Large intestine (tissue), 3 donors: ENCODE measurements around the gene SAMM50. TPM values are rescaled to one million over a fixed set of nuclear protein-coding genes. Genes with fewer than 3 reads are reported as not detected.
A peak's percentile ranks its signal among the peaks of the same experiment; 100 is the strongest.

Experiments used
- DNase-seq, 2 donors: peaks; one replicate each; pipeline versions ENCODE4 v3.0.0 to v3.0.0-alpha.2; 2013
- H3K27ac ChIP-seq: one replicate; pipeline ENCODE4 v1.5.1; 2013; ENCODE audit warnings: low read length
- H3K27me3 ChIP-seq: 2 replicates; pipeline ENCODE4 v1.6.1; 2013; ENCODE audit warnings: low read length; ENCODE audit not compliant: control insufficient read depth, insufficient read depth
- H3K36me3 ChIP-seq: 2 replicates; pipeline ENCODE4 v1.6.1; 2013; ENCODE audit warnings: low read length; ENCODE audit not compliant: control insufficient read depth, insufficient read depth
- H3K4me1 ChIP-seq: one replicate; pipeline ENCODE4 v1.6.1; 2013; ENCODE audit warnings: low read length; ENCODE audit not compliant: control insufficient read depth, insufficient read depth
- H3K4me3 ChIP-seq: one replicate; pipeline ENCODE4 v1.5.1; 2013; ENCODE audit warnings: low read length
- H3K9me3 ChIP-seq: one replicate; pipeline ENCODE4 v1.6.1; 2013; ENCODE audit warnings: mild to moderate bottlenecking, low read depth, low read length, moderate library complexity; ENCODE audit not compliant: control insufficient read depth
- WGBS: methylation state at CpG from one replicate; pipeline ENCODE4 v1.1.5; 2013; ENCODE audit warnings: low lambda C conversion rate; ENCODE audit not compliant: insufficient coverage; 5-methylcytosine and 5-hydroxymethylcytosine counted together
- polyA plus RNA-seq: library from polyadenylated mRNA; unstranded; fragments of 120-200 nt; gene quantifications from one replicate; pipeline ENCODE4 v1.2.1, GENCODE V29; 2013

Gene SAMM50
- polyA plus RNA-seq, 1 donor: 51.5 TPM

DNA sequence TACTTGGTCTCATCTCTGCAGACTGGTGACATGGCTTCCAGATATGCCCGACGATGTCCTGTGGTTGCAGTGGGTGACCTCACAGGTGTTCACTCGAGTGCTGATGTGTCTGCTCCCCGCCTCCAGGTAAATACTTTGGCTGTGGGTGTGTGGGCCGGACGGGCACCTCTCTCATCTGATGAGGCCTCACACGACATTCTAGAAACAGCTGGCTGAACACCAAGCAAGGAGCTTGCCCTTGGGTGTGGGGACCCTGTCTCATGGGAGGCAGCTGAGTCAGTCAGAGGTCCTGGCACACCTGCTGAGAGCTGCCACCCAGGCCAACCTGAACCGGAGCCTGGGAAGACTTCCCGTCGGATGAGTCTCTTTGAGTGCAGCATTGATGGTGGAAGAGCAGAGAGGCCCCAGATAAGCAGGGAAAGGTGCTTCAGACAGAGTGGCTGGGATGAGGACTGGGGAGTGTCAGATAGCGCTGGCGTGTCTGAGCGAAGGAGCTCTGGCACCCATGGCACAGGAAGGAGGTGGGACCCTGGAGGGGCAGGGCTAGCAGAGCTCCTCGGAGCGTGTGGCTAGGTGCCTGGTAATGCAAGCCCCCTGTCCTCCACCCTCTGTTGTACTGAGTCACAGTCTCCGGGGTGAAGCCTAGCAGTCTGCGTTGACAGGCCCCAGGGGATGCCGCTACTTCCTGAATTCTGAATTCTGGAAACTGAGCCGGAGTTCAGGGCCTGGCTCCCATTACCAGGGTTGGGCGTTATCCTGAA is 10.4 kb upstream of the SAMM50 start:
- no peaks in the 10 kb centered on the region for H3K36me3 ChIP-seq
- no peak overlapping the region for H3K4me3 ChIP-seq
- H3K9me3 ChIP-seq: no peaks in the 10 kb centered on the region
- H3K27ac ChIP-seq: no peak overlapping the region
- no CpG with 5 or more reads among the region's 20 CpGs for WGBS
- H3K4me1 ChIP-seq: no peaks in the 10 kb centered on the region
- no peak for DNase-seq
- H3K27me3 ChIP-seq: no peaks in the 10 kb centered on the region

DNA sequence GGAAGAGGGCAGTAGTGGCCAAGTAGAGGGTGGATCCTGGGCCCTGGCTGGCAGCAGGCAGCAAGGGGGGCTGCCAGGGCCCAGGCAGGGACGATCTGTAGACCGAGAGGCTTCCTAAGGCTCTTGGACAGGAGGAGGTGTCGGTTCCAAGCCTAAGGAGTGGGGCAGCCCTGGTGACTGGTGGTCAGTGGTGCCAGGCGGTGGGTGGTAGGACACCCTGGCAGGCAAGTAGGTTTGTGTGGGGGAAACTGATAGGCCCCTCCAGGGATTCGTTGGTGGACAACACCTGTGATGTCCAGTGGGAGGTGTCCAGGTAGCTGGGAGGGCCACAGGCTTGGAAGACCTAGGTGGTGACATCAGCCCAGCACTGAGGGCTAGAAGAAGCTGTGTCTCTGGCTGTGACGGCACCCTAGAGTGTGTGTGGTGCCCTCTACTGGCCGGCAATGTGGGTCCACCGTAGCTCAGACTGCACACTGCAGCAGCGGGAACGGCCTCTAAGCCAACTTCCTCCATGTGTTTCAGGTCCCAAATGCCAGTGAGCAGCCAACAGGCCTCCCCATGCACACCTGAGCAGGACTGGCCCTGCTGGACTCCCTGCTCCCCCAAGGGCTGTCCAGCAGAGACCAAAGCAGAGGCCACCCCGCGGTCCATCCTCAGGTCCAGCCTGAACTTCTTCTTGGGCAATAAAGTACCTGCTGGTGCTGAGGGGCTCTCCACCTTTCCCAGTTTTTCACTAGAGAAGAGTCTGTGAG is 9.4 kb upstream of the SAMM50 start:
- H3K36me3 ChIP-seq: no peaks in the 10 kb centered on the region
- H3K4me1 ChIP-seq: no peaks in the 10 kb centered on the region
- no peaks in the 10 kb centered on the region for H3K27me3 ChIP-seq
- H3K27ac ChIP-seq: no peak overlapping the region
- H3K4me3 ChIP-seq: no peak overlapping the region
- H3K9me3 ChIP-seq: no peaks in the 10 kb centered on the region
- peak; percentile 46 to 47 for DNase-seq
- WGBS: no CpG with 5 or more reads among the region's 12 CpGs

DNA sequence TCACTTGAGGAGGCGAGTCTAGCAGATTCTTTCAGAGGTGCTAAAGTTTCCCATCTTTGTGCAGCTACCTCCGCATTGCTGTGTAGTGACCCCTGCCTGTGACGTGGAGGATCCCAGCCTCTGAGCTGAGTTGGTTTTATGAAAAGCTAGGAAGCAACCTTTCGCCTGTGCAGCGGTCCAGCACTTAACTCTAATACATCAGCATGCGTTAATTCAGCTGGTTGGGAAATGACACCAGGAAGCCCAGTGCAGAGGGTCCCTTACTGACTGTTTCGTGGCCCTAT is 8.9 kb upstream of the SAMM50 start:
- WGBS: 100% methylated on average over 1 of the region's 7 CpGs
- no peaks in the 10 kb centered on the region for H3K27me3 ChIP-seq
- H3K27ac ChIP-seq: no peak overlapping the region
- DNase-seq: no peak
- H3K36me3 ChIP-seq: no peaks in the 10 kb centered on the region
- H3K9me3 ChIP-seq: no peaks in the 10 kb centered on the region
- no peaks in the 10 kb centered on the region for H3K4me1 ChIP-seq
- H3K4me3 ChIP-seq: no peak overlapping the region

DNA sequence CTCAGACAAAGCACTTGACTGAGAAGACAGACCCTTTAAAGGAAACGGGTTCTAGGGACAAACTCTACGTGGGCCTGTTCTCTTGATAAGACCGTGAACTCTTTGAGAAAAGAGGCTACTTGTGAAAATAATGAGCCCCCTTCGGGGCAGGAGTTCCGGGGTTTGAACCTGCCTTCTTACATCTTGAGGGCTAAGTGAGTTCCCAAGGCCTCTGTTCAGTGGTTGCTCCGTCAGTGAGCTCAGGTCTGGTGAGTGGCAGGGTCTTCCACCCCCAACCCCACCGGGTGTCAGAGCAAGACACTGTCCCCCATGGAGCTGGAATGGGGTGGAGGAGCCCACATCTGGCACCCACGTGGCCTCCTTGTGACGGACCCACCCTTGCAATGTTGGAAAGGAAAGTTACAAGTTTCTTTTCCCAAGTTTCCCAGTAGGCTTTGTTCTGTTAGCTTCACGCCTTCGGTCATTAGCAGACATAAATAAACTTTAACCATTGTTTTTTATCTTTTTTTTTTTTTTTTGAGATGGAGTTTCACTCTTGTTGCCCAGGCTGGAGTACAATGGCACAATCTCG is 6.3 kb upstream of the SAMM50 start:
- Histone ChIP-seq H3K9me3 (no peaks in the 10 kb centered on the region), H3K4me3 (no peak overlapping the region), H3K27me3 (peaks cover 6% of the 10 kb centered on the region), H3K27ac (no peak overlapping the region), H3K36me3 (no peaks in the 10 kb centered on the region), H3K4me1 (no peaks in the 10 kb centered on the region)
- DNase-seq: no peak
- 90% methylated on average over 2 of the region's 12 CpGs for WGBS

DNA sequence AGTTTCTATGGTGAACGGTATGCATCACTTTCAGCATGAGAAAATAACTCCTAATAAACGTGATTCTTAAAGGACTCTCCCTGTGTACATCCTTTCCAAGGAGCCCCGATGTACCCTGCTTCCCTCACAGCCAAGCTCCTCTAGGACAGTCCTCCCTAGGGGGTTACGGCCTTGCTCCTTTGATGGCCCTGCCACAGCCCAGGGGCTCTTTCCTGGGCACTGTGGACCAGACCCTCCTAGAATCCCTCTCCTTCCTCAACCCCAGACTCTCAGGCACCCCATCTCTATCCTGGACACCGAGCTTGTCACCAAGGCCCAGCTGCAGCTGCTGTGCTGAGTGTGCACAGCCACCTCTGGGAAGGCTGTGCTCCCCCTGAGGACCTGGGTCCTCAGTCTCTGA is 3.9 kb upstream of the SAMM50 start:
- Histone ChIP-seq H3K4me1 (peaks cover 1% of the 10 kb centered on the region), H3K27me3 (peaks cover 6% of the 10 kb centered on the region), H3K36me3 (no peaks in the 10 kb centered on the region), H3K4me3 (no peak overlapping the region), H3K27ac (no peak overlapping the region), H3K9me3 (no peaks in the 10 kb centered on the region)
- no peak for DNase-seq
- no CpG with 5 or more reads among the region's 5 CpGs for WGBS

DNA sequence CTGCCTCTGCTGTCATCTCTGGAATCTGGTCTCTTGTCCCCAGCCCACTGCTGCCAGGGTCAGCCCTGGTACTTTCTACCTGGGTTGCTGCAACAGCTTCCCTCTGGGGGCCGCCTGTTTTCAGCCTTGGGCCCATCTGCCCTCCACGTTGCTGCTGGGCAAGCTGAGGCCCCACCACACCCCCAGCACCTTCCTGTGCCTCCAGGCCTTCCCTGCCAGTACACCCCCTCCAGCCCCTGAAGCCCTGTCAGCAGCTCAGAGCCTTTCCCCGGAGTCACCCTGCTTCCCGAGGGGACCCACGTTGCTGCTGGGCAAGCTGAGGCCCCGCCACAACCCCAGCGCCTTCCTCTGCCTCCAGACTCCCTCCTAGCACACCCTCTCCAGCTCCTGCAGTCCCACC is 3.3 kb upstream of the SAMM50 start:
- H3K4me3 ChIP-seq: no peak overlapping the region
- DNase-seq: no peak
- peaks cover 6% of the 10 kb centered on the region for H3K27me3 ChIP-seq
- H3K27ac ChIP-seq: no peak overlapping the region
- H3K4me1 ChIP-seq: peaks cover 3% of the 10 kb centered on the region
- H3K36me3 ChIP-seq: no peaks in the 10 kb centered on the region
- WGBS: no CpG with 5 or more reads among the region's 7 CpGs
- H3K9me3 ChIP-seq: no peaks in the 10 kb centered on the region

DNA sequence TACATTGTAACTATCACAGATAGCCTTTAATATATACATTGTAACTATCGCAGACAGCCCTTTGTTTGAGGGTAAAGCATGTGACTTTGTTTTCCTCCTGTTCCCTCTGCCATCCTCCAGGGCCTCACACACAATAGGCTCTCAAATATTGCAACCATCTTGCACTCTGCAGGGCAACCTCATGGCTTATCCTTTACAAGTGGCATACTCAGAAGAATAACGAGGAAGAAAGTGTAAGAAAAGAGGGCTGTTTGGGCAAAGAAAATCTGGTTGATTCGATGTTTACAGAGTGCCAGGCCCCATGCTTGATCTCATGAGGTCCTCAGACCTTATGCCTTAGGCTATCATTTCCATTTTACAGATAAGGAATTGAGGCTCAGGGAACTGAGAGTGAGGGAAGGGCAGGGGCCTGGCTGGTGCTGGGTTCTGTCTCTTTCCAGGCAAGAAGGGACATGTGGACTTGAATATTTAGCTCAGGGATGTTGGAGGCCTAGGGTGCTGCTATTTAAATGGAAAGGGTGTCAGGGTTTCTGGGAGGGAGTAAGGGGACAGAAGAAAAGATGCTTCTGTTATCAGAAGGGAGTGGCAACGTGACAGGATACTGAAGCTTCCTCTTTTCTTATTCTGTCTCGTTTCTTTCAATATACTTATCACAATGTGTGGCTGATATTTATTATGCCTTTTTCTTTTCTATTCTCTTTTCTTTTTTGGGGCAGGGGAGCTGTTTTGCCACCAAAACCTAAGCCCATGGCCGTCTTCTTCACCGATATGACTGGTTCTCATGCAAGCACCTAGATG is 1.1 kb upstream of the SAMM50 start:
- Histone ChIP-seq H3K36me3 (no peaks in the 10 kb centered on the region), H3K9me3 (no peaks in the 10 kb centered on the region), H3K27me3 (peaks cover 6% of the 10 kb centered on the region), H3K4me3 (peak overlapping the region; percentile 94), H3K27ac (no peak overlapping the region), H3K4me1 (peaks cover 3% of the 10 kb centered on the region)
- no peak for DNase-seq
- 24% methylated on average over 4 of the region's 7 CpGs for WGBS

DNA sequence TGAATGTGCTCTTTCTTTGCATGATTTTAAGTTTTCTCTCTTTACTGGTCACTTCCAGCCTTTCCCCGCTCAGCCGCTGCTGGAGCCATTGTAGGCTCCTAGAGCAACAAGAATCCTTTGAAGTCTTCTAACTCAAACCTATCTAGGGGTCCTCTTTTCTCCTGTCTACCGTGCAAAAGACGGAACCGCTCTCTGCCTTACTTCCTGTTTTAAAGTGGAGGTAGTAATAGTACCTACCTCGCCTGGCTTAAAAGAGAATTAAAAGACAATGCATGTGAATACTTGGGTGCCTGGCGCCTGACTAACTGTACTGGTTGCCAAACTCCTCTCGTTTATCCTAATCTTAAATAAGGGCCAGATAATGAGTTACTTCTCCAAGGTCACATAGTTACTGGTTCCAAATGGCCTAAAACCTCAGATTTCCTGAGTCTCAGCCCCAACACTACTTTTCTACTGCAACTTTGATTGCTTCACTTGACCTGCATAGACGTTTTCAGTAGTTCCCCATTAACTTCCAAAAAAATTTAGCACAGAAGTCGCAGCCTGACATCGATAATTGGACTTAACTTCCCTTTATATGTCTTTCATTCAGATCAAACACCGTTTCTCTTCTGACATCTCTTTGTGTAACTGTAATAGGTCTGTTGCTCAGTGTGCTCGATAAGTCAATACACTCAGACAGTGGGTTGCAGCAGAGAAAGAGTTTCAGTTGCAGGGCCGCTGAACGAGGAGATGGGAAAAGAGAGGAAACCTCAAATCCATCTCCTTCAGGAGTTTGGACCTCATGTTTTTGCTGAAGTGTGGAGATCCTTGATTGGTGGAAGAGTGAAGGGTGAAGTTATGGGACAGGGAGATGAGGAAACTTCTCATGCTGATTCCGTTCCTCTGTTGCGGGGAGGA is 891 bp downstream of the SAMM50 start:
- 57% methylated on average over 6 of the region's 17 CpGs for WGBS
- DNase-seq: no peak

DNA sequence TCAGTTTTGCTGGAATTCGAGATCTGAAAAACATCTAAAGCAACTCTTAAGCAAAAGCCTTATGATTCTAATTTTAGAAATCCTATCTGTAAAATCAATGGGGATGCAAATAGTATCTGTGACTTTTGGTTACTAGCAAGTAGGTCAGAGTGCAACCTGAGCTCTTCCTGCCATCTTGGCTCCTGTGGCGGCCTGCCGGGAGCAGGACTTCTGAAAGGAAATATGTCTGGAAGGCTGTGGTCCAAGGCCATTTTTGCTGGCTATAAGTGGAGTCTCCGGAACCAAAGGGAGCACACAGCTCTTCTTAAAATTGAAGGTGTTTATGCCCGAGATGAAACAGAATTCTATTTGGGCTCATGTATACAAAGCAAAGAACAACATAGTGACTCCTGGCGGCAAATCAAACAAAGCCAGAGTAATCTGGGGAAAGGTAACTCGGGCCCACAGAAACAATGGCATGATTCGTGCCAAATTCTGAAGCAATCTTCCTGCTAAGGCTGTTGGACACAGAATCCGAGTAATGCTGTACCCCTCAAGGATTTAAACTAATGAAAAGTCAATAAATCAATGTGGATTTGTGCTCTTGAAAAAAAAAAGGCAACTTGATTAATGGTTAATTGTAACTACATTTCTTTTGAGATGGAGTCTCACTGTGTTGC is 1.7 kb downstream of the SAMM50 start:
- no peak overlapping the region for H3K27ac ChIP-seq
- peaks cover 3% of the 10 kb centered on the region for H3K4me1 ChIP-seq
- no peak for DNase-seq
- no peaks in the 10 kb centered on the region for H3K36me3 ChIP-seq
- no peaks in the 10 kb centered on the region for H3K9me3 ChIP-seq
- no peak overlapping the region for H3K4me3 ChIP-seq
- peaks cover 4% of the 10 kb centered on the region for H3K27me3 ChIP-seq
- 80% methylated on average over 1 of the region's 9 CpGs for WGBS

More for the DNA sequence above, 891 bp downstream of the SAMM50 start:
- H3K4me1 ChIP-seq: peaks cover 3% of the 10 kb centered on the region
- H3K27ac ChIP-seq: peak overlapping the region; percentile 73
- H3K4me3 ChIP-seq: peak overlapping the region; percentile 94
- H3K27me3 ChIP-seq: peaks cover 6% of the 10 kb centered on the region
- H3K9me3 ChIP-seq: no peaks in the 10 kb centered on the region
- H3K36me3 ChIP-seq: no peaks in the 10 kb centered on the region
